GM23338 (cell line): ENCODE data around the gene DIPK1A.

Experiments
- CREB1 ChIP-seq: fragments of 250-450 bp; sonication (Bioruptor Pico); IDR thresholded peaks from 2 replicates; pipeline ENCODE4 v1.5.0; 2020; ENCODE audit warnings: low read depth, mild to moderate bottlenecking, moderate library complexity
- CTCF ChIP-seq, 2 experiments: fragments of 200-600 bp in 1 of 2; sonication (generic) in 1 of 2; conservative IDR thresholded peaks; 2 replicates each; pipeline versions ENCODE4 v1.5.1 to v1.6.1; 2016 to 2017; ENCODE audit warnings: antibody characterized with exemption in 2 of 2, low read depth in 2 of 2, mild to moderate bottlenecking in 2 of 2, moderate library complexity in 1 of 2
- EZH2 ChIP-seq: fragments of 200-600 bp; sonication (generic); IDR thresholded peaks from one replicate; pipeline ENCODE4 v1.8.0; 2017; ENCODE audit warnings: antibody characterized with exemption, mild to moderate bottlenecking, low read depth; ENCODE audit not compliant: unreplicated experiment
- NANOG ChIP-seq: IDR thresholded peaks from 2 replicates; pipeline ENCODE4 v1.6.1; 2016; ENCODE audit warnings: antibody characterized with exemption, borderline replicate concordance
- TF ChIP-seq, protein P1 (sequence below): IDR thresholded peaks from 2 replicates; pipeline ENCODE4 v1.6.1; 2016; ENCODE audit warnings: antibody characterized with exemption

DNA sequence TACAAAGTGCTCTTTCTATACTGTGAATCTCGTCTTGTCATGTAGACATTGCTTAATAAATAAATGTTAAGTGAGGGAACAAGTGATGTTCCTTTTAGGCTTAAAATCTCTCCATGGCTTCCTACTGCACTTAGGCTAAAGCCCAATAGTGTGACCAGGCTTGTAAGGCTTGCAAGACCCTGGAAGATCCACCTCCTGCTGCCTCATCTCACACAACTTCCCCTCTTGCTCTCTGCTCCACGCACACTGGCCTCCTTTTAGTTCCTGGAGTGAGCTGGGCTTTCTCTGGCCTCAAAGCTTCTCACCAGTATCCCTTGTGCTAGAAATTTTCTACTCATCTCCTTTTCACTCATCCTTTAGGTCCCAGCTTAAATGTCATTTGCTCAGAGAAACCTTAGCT lies 41.5 kb upstream of the DIPK1A start:
- TF ChIP-seq CTCF (conservative IDR thresholded peaks at IDR 0.05; ENCODE audit: low read depth in 2 of 2), result no peak
- TF ChIP-seq, protein P1, sequence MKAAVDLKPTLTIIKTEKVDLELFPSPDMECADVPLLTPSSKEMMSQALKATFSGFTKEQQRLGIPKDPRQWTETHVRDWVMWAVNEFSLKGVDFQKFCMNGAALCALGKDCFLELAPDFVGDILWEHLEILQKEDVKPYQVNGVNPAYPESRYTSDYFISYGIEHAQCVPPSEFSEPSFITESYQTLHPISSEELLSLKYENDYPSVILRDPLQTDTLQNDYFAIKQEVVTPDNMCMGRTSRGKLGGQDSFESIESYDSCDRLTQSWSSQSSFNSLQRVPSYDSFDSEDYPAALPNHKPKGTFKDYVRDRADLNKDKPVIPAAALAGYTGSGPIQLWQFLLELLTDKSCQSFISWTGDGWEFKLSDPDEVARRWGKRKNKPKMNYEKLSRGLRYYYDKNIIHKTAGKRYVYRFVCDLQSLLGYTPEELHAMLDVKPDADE, result no peak
- no peak for TF ChIP-seq CREB1 (CRISPR knock-in tag)
- no peak for TF ChIP-seq EZH2
- TF ChIP-seq NANOG, result no peak
